ENCODE measurements around the gene METAP1.

DNA sequence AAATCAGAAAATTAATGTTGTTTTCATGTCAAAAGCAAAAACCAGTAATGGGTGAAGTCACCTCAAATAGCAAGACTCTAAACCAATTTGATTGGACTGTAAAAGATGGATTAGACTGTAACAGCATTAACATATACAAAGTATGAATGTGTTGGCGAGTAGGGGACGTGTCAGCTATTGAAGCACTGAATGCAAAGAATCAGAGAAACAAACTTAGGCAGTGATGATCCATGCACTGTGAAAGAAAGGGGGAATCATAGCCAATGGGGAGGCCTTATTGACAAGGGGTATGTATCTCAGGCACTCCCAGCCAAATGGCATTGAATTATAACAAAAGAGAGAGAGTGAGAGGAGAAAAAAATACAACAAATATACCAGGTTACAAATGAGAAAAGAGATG is 36.1 kb upstream of the METAP1 start:
- no peak for TF ChIP-seq CTCF (IDR thresholded peaks at IDR 0.05; ENCODE audit: low read depth, low read length, poor library complexity, severe bottlenecking)
- no peak for TF ChIP-seq EZH2phosphoT487 (IDR thresholded peaks at IDR 0.05; ENCODE audit: borderline replicate concordance, low read length)

All from DOHH2 (cell line).